ENCODE measurements around the gene FXN.
A peak's percentile ranks its signal among the peaks of the same experiment; 100 is the strongest.

Gene FXN

DNA sequence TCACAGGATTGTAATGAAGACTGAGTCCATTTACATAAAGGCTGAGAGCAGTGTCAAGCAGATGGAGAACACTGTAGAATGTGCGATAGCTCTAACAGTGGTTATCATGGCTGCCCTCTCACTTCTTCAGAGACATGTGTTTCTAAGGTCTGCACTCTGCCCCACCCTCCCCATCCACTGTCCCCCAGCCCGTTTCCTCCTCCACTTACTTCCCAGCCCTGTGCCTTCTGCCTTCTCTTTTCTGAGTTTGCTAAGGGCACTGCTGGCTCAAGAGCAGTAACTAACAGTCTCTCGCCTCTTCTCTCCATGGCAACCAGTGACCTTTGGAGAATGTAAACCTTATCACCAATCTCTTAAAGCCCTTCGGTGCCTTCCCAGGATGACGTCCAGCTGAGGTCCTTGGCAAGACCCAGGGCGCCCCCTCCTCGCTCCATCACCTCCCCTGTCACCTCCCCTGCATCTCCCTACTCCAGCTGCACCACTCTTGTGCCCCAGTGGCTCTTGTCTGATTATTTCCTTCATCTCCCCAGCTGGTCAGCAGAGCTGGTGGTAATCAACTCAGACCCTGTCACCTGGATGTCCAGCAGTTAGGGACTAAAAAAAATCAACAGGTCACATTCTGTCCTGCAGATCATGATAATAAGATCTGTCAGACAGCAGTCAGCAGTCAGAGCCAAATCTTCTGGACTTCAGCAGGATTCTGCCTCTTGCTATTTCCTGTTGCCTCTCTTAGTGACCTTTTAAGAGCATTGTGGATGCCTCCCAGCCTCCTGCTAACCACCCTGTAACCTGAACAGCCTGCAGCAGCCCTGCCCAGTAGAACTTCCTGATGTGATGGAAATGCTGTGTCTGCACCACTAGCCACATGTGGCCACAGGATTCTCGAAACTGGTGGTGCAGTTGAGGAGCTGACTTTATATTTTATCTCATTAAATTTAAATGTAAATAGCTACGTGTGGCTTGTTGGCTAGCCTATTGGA, 9.0 kb downstream of the FXN start:
- Histone ChIP-seq H3K4me2 (peak overlapping the region; percentile 91), H3K36me3 (ENCODE audit: insufficient read depth) (no peaks in the 10 kb centered on the region; the same call in 1 of the 2 replicates), H2AFZ (ENCODE audit: low read depth) (no peak overlapping the region), H4K20me1 (ENCODE audit: insufficient read depth) (no peaks in the 10 kb centered on the region), H3K27me3 (ENCODE audit: insufficient read depth, low read depth) (no peaks in the 10 kb centered on the region), H3K79me2 (ENCODE audit: insufficient read depth, low read depth) (peaks cover 65% of the 10 kb centered on the region), H3K4me1 (ENCODE audit: low read depth, poor library complexity, severe bottlenecking) (peaks cover 54% of the 10 kb centered on the region), H3K4me3 (IDR thresholded peaks at IDR 0.05; ENCODE audit: insufficient read depth, low read depth, low read length) (no peak overlapping the region), H3K27ac (peak overlapping the region; percentile 77), H3K9ac (peak overlapping the region; percentile 23; the same call in 1 of the 2 replicates)
- TF ChIP-seq, protein P1, sequence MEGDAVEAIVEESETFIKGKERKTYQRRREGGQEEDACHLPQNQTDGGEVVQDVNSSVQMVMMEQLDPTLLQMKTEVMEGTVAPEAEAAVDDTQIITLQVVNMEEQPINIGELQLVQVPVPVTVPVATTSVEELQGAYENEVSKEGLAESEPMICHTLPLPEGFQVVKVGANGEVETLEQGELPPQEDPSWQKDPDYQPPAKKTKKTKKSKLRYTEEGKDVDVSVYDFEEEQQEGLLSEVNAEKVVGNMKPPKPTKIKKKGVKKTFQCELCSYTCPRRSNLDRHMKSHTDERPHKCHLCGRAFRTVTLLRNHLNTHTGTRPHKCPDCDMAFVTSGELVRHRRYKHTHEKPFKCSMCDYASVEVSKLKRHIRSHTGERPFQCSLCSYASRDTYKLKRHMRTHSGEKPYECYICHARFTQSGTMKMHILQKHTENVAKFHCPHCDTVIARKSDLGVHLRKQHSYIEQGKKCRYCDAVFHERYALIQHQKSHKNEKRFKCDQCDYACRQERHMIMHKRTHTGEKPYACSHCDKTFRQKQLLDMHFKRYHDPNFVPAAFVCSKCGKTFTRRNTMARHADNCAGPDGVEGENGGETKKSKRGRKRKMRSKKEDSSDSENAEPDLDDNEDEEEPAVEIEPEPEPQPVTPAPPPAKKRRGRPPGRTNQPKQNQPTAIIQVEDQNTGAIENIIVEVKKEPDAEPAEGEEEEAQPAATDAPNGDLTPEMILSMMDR (conservative IDR thresholded peaks at IDR 0.05; ENCODE audit: low read depth, low read length), result no peak

GRCh38 chr9:69045821-69046220, 10.3 kb downstream of the FXN start:
- no peak overlapping the region for H2AFZ ChIP-seq (ENCODE audit: low read depth)
- peaks cover 55% of the 10 kb centered on the region for H3K79me2 ChIP-seq (ENCODE audit: insufficient read depth, low read depth)
- no peak overlapping the region for H3K4me2 ChIP-seq
- no peaks in the 10 kb centered on the region; the same call in 1 of the 2 replicates for H3K36me3 ChIP-seq (ENCODE audit: insufficient read depth)
- no peak overlapping the region for H3K9ac ChIP-seq
- no peaks in the 10 kb centered on the region for H3K27me3 ChIP-seq (ENCODE audit: insufficient read depth, low read depth)
- H3K27ac ChIP-seq, result no peak overlapping the region; the same call in 1 of the 2 replicates
- H4K20me1 ChIP-seq (ENCODE audit: insufficient read depth), result no peaks in the 10 kb centered on the region
- H3K4me3 ChIP-seq (IDR thresholded peaks at IDR 0.05; ENCODE audit: insufficient read depth, low read depth, low read length), result no peak overlapping the region
- TF ChIP-seq, protein P1 (conservative IDR thresholded peaks at IDR 0.05; ENCODE audit: low read depth, low read length), result no peak
- peaks cover 54% of the 10 kb centered on the region for H3K4me1 ChIP-seq (ENCODE audit: low read depth, poor library complexity, severe bottlenecking)

DNA sequence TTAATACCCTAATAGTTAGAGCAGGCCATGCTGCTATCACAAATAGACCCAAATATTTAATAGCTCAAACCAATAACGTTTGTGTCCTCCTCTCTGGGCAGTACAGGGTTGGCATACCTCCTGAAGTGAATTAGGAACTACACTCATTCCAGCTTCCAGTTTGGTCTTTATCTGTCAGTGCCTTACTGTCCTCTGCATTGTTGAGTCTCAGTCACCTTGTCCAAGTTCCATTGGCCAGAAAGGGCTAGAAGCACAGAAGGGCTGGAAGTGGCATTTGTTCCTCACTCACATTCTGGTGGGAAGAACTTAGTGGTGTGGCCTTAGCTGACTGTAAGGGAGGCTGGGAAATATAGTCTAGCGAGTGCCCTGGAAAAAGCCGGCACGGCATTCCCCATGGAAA, 11.2 kb downstream of the FXN start:
- H2AFZ ChIP-seq (ENCODE audit: low read depth), result no peak overlapping the region
- peaks cover 46% of the 10 kb centered on the region for H3K4me1 ChIP-seq (ENCODE audit: low read depth, poor library complexity, severe bottlenecking)
- H4K20me1 ChIP-seq (ENCODE audit: insufficient read depth), result no peaks in the 10 kb centered on the region
- H3K4me3 ChIP-seq (IDR thresholded peaks at IDR 0.05; ENCODE audit: insufficient read depth, low read depth, low read length), result no peak overlapping the region
- no peak overlapping the region for H3K27ac ChIP-seq
- H3K27me3 ChIP-seq (ENCODE audit: insufficient read depth, low read depth), result no peaks in the 10 kb centered on the region
- no peaks in the 10 kb centered on the region; the same call in 1 of the 2 replicates for H3K36me3 ChIP-seq (ENCODE audit: insufficient read depth)
- no peak overlapping the region for H3K9ac ChIP-seq
- TF ChIP-seq, protein P1 (conservative IDR thresholded peaks at IDR 0.05; ENCODE audit: low read depth, low read length), result no peak
- peaks cover 46% of the 10 kb centered on the region for H3K79me2 ChIP-seq (ENCODE audit: insufficient read depth, low read depth)
- H3K4me2 ChIP-seq, result no peak overlapping the region

DNA sequence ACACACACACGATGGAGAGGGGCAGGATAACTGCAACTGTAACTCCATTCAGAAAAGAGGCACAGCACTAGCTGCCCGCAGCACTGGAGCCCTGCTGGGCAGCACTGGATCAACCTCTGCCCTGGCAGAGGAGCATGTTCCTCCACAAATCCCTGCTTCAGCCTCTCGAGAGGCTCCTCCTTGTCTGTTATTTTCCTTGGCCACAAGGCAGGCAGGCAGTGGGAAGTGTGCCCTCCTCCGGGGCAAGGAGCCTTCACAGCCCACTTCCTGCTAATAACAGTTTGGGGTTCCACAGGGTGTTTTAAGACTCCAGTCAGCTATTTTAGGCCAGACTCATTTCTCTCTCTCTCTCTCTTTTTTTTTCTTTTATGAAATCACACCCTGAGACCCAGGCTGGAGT, 11.8 kb downstream of the FXN start:
- Histone ChIP-seq H3K27ac (no peak overlapping the region), H3K36me3 (ENCODE audit: insufficient read depth) (no peaks in the 10 kb centered on the region; the same call in 1 of the 2 replicates)

More for the DNA sequence above, 11.8 kb downstream of the FXN start:
- TF ChIP-seq, protein P1 (conservative IDR thresholded peaks at IDR 0.05; ENCODE audit: low read depth, low read length), result no peak
- no peak overlapping the region for H3K4me2 ChIP-seq
- H3K9ac ChIP-seq, result no peak overlapping the region
- no peaks in the 10 kb centered on the region for H3K27me3 ChIP-seq (ENCODE audit: insufficient read depth, low read depth)
- H4K20me1 ChIP-seq (ENCODE audit: insufficient read depth), result no peaks in the 10 kb centered on the region
- peaks cover 39% of the 10 kb centered on the region for H3K79me2 ChIP-seq (ENCODE audit: insufficient read depth, low read depth)
- peaks cover 41% of the 10 kb centered on the region for H3K4me1 ChIP-seq (ENCODE audit: low read depth, poor library complexity, severe bottlenecking)
- no peak overlapping the region for H3K4me3 ChIP-seq (IDR thresholded peaks at IDR 0.05; ENCODE audit: insufficient read depth, low read depth, low read length)
- no peak overlapping the region for H2AFZ ChIP-seq (ENCODE audit: low read depth)
